ENCODE data around the gene TMEM184A.
A peak's percentile ranks its signal among the peaks of the same experiment; 100 is the strongest.
"Not testable (repeated sequence)": the region's sequence is repeated elsewhere in the genome, so short reads cannot be mapped to it uniquely, and the experiment has no call there.

TMEM184A gene

DNA sequence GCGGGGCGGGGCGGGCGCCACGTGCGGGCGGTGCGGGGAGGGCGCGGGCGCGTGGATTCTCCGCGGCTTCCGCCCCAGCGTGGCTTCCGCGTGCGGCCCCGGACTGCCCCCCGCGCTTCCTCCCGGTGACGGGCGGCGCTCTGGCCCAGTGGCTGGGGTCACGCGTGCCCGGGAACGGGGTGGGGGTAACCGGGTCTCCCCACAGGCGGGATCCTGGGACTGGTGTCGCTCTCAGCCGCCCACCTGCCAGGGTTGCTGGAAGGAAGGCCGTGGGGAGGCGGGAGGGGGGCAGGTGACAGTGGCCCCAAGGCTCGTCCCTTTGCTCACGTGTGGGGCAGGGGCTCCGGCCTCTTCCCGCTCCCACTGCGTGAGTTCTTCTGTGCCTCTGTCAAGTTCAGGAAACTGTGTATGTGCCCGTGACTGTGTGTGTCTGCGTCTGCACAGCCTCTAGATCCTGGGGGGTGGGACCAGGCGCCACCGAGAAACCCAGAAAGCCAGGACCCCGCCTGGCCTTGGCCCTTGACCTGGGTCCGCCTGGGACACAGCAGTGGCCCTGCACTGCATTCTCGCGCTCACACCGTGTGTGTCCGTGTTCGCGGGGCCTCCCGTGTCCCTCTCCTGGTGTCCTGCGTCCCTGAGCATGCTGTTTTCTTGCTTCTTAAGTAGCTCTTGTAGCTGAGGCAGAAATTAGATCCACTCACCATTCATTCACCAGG, 24.6 kb downstream of the TMEM184A start:
- peaks cover 1% of the 10 kb centered on the region for H3K36me3 Mint-ChIP-seq
- peaks cover 18% of the 10 kb centered on the region for H3K4me1 Mint-ChIP-seq
- H3K9me3 Mint-ChIP-seq, result no peaks in the 10 kb centered on the region
- H3K27ac Mint-ChIP-seq, result peak overlapping the region; percentile 92
- H3K4me3 Mint-ChIP-seq, result peak overlapping the region; percentile 85
- DNase-seq (ENCODE audit: low spot score in 2 of 2), result peak; percentile 37 to 61
- ATAC-seq (ENCODE audit: low read depth), result peak; percentile 41
- H3K27me3 Mint-ChIP-seq, result peaks cover 4% of the 10 kb centered on the region

DNA sequence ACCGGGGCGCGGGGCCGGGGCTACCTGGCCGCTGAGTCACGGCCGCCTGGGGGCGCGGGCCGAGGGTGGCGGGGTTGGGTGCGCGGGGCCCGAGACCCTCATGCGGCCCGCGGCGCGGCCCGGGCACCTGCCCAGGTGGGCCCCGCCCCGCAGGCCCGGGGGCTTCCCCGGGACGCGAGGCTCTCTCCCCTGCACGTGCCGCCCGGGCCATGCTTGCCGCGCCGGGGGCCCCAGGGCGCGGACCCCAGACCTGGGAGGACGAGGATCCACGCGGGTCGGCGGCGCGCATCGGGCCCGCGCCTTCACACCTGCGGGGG, 25.1 kb downstream of the TMEM184A start:
- peak; percentile 60 for ATAC-seq (ENCODE audit: low read depth)
- H3K27ac Mint-ChIP-seq, result peak overlapping the region; percentile 92
- peaks cover 1% of the 10 kb centered on the region for H3K36me3 Mint-ChIP-seq
- peaks cover 18% of the 10 kb centered on the region for H3K4me1 Mint-ChIP-seq
- H3K27me3 Mint-ChIP-seq, result peaks cover 4% of the 10 kb centered on the region
- peak in 1 of 2 donors; percentile 40 for DNase-seq (ENCODE audit: low spot score in 2 of 2)
- H3K4me3 Mint-ChIP-seq, result no peak overlapping the region
- no peaks in the 10 kb centered on the region for H3K9me3 Mint-ChIP-seq

DNA sequence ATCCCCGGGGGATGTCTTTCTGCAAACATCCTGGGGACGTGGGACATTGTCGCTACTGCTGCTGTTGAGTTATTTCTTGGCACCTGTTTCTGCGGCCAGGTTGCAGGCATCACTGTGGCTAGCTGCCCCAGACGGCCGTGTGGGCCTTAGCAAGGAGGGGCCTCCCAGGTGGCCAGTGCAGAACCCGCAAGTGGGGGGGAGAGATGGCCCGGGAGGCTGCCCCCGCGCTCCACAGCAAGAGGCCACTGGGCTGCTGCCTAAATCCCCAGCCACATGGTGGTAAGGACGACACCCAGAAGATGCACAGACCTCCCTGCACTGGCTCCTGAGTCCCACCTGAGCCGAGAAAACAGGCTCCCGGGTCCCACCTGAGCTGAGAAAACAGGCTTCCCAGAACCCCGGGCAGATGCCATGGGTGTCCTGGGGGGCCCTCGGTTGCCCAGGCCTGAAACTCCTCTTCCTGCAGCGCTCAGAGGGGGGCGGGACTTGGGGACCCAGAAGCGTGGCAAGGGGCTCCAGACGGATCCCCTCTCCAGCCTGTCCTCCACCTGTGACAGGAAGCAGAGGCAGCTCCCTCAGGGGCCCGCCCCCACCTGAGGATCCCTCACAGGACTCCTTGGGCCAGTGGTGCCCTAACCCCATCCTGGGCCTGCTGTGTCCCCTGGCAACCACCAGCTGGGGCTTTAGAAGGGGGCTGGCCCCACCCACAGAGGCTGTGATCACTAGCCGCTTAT, 26.5 kb downstream of the TMEM184A start:
- H3K9me3 Mint-ChIP-seq, result no peaks in the 10 kb centered on the region
- no peak overlapping the region for H3K27ac Mint-ChIP-seq
- no peak for ATAC-seq (ENCODE audit: low read depth)
- peaks cover 1% of the 10 kb centered on the region for H3K36me3 Mint-ChIP-seq
- peak overlapping the region; percentile 70 for H3K4me3 Mint-ChIP-seq
- H3K4me1 Mint-ChIP-seq, result peaks cover 20% of the 10 kb centered on the region
- H3K27me3 Mint-ChIP-seq, result peaks cover 9% of the 10 kb centered on the region
- DNase-seq (ENCODE audit: low spot score in 2 of 2), result no peak

DNA sequence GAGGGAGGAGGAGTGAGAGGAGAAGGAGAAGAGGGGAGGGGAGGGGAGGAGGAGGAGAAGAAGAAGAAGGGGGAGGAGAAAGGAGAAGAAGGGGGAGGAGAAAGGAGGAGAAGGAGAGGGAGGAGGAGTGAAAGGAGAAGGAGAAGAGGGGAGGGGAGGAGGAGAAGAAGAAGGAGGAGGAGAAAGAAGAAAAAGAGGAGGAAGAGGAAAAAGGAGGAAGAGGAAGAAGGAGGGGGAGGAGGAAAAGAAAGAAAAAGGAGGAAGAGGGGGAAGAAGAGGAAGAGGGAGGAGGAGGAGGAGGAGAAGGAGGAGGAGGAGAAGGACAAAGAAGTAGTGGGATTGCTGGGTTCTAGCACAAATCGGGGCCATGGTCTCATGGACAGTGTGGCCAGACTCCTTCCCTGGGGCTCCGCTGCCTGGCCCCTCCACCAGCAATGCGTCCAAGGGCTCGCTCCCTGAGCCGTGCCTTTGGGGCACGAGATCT, 29.7 kb downstream of the TMEM184A start:
- H3K9me3 Mint-ChIP-seq, result no peaks in the 10 kb centered on the region
- ATAC-seq (ENCODE audit: low read depth) (no peak), DNase-seq (ENCODE audit: low spot score in 2 of 2) (no peak)
- no peak overlapping the region for H3K4me3 Mint-ChIP-seq
- peaks cover 10% of the 10 kb centered on the region for H3K27me3 Mint-ChIP-seq
- no peaks in the 10 kb centered on the region for H3K36me3 Mint-ChIP-seq
- no peak overlapping the region for H3K27ac Mint-ChIP-seq
- peaks cover 3% of the 10 kb centered on the region for H3K4me1 Mint-ChIP-seq

DNA sequence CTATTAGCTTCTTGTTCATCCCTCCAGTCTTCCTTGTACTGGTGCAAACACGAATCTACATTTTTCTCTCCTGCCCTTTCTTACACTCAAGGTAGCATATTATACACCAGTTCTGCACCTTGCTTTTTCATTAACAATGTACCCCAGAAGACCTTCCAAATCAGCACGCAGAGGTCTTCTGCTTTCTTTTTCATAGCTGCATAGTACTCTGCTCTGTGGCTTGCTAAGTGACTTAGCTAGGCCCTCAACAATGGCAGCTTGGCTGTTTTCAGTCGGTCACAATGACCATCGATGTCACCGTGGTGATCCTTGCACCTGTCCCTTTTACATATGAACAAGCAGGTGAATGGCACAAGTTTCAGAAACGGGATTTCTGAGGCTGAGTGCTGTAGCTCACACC, 30.6 kb downstream of the TMEM184A start:
- Mint-ChIP-seq H3K4me3 (no peak overlapping the region), H3K4me1 (peaks cover 3% of the 10 kb centered on the region), H3K27ac (no peak overlapping the region), H3K27me3 (peaks cover 10% of the 10 kb centered on the region), H3K36me3 (no peaks in the 10 kb centered on the region), H3K9me3 (no peaks in the 10 kb centered on the region)
- no peak for DNase-seq (ENCODE audit: low spot score in 2 of 2)
- no peak for ATAC-seq (ENCODE audit: low read depth)

DNA sequence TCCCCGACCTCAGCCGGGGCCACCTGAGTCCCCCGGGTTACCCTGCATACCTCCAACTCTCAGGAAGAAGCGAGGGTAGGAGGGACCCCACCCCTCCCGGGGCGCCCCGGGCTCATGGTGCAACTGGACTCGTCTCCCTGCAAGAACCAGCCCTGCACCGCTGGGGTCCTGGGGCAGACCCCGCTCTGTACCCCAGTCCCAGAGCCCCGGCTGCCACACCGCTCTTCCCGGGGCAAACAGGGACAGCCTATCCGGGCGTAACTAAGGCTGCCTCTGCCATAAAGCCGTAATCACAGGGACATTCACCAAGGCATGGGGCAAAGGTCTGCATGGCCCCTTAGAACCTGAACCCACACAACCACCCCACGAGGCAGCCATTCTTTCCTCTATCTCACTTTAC, 32.2 kb downstream of the TMEM184A start:
- Mint-ChIP-seq H3K27me3 (peaks cover 10% of the 10 kb centered on the region), H3K36me3 (peaks cover 6% of the 10 kb centered on the region), H3K4me1 (peaks cover 3% of the 10 kb centered on the region), H3K9me3 (peaks cover 4% of the 10 kb centered on the region), H3K4me3 (no peak overlapping the region), H3K27ac (no peak overlapping the region)
- ATAC-seq (ENCODE audit: low read depth) (no peak), DNase-seq (ENCODE audit: low spot score in 2 of 2) (no peak)

DNA sequence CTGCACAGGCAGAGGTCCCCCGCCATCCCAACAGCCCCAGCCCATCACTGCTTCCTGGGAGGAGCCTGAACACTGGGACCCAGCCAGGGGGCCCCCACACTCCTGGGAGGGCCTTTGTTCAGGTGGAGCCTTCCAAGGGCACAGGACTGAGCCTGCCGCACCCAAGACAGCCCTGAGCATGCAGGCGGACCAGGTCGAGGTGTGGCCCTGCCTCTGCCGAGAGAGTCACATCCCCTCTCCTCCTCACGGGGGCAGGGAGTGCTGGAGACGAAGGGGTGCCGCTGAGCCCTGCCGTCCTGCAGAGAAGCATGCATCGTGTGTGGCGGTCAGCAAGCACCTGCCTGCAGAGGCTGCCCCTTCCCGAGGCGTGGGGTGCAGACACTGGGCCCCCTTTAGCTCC, 32.8 kb downstream of the TMEM184A start:
- DNase-seq (ENCODE audit: low spot score in 2 of 2) (no peak), ATAC-seq (ENCODE audit: low read depth) (no peak)
- Mint-ChIP-seq H3K36me3 (peaks cover 6% of the 10 kb centered on the region), H3K9me3 (peaks cover 4% of the 10 kb centered on the region), H3K27ac (no peak overlapping the region), H3K4me1 (peaks cover 3% of the 10 kb centered on the region), H3K4me3 (no peak overlapping the region), H3K27me3 (peaks cover 10% of the 10 kb centered on the region)

DNA sequence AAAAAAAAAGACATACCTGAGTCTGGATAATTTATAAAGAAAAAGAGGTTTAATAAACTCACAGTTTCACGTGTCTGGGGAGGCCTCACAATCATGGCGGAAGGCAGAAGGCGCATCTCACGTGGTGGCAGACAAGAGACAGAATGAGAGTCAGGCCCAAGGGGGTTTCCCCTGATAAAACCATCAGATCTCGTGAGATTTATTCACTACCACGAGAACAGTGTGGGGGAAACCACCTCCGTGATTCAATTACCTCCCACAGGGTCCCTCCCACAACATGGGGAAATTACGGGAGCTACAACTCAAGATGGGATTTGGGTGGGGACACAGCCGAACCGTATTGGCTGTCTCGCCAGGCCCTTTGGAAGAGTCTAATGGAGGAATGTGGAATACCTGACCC, 34.5 kb downstream of the TMEM184A start:
- H3K27ac Mint-ChIP-seq, result no peak overlapping the region

DNA sequence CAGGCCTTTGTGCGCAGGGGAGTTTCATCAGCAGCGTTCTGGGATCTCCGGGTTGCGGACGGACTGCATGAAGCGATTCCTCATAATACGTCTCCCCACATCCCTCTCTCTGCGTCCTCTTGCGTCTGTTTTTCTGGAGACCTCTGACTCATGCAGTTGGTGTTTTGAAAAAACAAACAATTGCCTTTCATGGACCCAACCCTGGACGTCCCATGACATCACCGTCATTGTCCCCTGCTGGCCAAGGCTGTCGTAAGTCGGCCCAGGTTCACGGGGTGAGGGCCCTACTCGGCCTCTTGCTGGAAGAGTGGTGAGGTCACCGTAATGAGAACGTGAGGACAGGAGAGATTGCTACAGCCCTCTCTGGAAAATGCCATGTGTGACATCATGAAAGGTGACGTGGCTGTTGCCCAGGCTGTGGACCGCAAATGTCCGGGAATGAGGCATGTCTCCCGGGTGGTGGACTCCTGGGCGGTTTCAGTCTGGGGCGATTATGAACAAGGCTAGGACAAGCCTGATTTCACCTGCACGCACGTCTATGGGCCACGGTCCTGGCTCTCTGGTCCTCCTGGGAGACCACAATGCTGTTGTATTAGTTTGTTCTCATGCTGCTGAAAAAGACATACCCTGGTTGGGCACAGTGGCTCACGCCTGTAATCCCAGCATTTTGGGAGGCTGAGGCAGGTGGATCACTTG, 35.3 kb downstream of the TMEM184A start:
- peaks cover 3% of the 10 kb centered on the region for H3K4me1 Mint-ChIP-seq
- H3K36me3 Mint-ChIP-seq, result peaks cover 6% of the 10 kb centered on the region
- peaks cover 4% of the 10 kb centered on the region for H3K9me3 Mint-ChIP-seq
- ATAC-seq (ENCODE audit: low read depth) (no peak), DNase-seq (ENCODE audit: low spot score in 2 of 2) (no peak)
- no peak overlapping the region for H3K27ac Mint-ChIP-seq
- peaks cover 5% of the 10 kb centered on the region for H3K27me3 Mint-ChIP-seq
- no peak overlapping the region for H3K4me3 Mint-ChIP-seq

More for the DNA sequence above, 34.5 kb downstream of the TMEM184A start:
- Mint-ChIP-seq H3K27me3 (peaks cover 7% of the 10 kb centered on the region), H3K36me3 (peaks cover 6% of the 10 kb centered on the region), H3K4me3 (no peak overlapping the region), H3K4me1 (peaks cover 3% of the 10 kb centered on the region), H3K9me3 (peaks cover 4% of the 10 kb centered on the region)
- peak; percentile 78 for ATAC-seq (ENCODE audit: low read depth)
- no peak for DNase-seq (ENCODE audit: low spot score in 2 of 2)

DNA sequence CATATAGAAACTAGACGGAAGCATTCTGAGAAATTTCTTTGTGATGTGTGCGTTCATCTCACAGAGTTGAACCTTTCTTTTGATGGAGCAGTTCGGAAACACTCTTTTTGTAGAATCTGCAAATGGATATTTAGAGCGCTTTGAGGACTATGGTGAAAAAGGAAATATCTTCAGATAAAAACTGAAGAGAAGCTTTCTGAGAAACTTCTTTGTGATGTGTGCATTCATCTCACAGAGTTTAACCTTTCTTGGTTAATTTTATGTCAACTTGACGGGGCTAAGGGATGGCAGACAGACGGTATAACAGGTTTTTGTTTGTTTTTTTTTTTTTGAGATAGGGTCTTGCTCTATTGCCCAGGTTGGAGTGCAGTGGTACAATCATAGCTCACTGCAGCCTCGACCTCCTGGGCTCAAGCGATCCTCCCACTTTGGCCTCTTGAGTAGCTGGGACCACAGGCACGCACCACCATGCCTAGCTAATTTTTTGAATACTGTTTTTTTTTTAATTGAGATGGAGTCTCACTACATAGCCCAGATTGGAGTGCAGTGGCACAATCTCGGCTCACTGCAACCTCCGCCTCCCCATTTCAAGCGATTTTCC, 36.6 kb downstream of the TMEM184A start:
- H3K27ac Mint-ChIP-seq; H3K4me1 Mint-ChIP-seq; H3K36me3 Mint-ChIP-seq; DNase-seq (ENCODE audit: low spot score in 2 of 2); H3K4me3 Mint-ChIP-seq; H3K9me3 Mint-ChIP-seq; H3K27me3 Mint-ChIP-seq; ATAC-seq (ENCODE audit: low read depth): not testable (repeated sequence)

DNA sequence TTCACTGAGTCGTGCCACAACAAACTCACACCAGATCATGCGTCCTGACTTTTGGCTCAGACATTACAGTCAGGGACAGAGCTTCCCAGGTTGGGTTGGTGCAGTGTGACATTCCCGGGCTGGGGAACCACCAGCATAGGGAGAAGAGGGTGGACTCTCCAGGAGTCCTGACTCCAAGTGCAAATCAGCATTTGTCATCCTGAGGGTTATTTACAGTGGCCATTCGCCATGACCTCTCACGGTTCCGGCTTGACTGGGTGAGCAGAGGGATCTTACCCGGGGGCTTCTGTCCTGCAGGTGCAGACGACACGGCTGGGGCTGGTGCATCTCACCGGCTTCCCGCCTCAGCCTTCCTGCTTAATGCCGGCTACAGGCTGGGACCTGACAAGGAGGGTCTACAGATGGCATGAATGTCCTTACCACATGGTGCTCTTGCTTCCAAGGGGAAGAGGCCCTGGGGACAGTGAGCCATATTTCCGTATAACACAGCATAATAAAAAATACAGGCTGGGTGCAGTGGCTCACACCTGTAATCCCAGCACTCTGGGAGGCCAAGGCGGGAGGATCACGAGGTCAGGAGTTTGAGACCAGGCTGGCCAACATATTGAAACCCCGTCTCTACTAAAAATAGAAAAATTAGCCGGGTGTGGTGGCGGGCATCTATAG, 39.3 kb downstream of the TMEM184A start:
- DNase-seq (ENCODE audit: low spot score in 2 of 2), result no peak
- Mint-ChIP-seq H3K9me3 (peaks cover 4% of the 10 kb centered on the region), H3K27me3 (peaks cover under 1% of the 10 kb centered on the region), H3K4me3 (no peak overlapping the region), H3K36me3 (peaks cover 6% of the 10 kb centered on the region), H3K4me1 (peaks cover 7% of the 10 kb centered on the region), H3K27ac (no peak overlapping the region)
- ATAC-seq (ENCODE audit: low read depth), result no peak

DNA sequence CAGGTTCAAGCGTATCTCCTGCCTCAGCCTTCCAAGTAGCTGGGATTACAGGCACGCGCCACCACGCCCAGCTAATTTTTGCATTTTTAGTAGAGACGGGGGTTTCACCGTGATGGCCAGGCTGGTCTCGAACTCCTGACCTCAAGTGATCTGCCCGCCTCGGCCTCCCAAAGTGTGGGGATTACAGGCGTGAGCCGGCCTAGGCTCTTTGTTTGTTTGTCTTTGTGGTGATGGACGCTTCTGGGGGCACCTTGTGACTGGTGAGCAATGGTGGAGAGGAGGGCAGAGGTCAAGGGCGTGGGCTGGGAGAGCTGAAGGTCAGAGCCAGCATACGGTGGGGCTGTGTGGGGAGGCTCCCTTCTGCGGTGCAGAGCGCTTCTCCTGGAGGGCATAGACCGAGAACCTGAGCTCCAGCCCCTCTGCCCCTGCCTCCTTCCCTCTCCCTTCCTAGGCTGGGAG, 40.5 kb downstream of the TMEM184A start:
- not testable (repeated sequence) for H3K36me3 Mint-ChIP-seq; ATAC-seq (ENCODE audit: low read depth); H3K27me3 Mint-ChIP-seq; H3K27ac Mint-ChIP-seq; H3K9me3 Mint-ChIP-seq; DNase-seq (ENCODE audit: low spot score in 2 of 2)
- Mint-ChIP-seq H3K4me1 (peaks cover 13% of the 10 kb centered on the region), H3K4me3 (peak overlapping the region; percentile 28)

DNA sequence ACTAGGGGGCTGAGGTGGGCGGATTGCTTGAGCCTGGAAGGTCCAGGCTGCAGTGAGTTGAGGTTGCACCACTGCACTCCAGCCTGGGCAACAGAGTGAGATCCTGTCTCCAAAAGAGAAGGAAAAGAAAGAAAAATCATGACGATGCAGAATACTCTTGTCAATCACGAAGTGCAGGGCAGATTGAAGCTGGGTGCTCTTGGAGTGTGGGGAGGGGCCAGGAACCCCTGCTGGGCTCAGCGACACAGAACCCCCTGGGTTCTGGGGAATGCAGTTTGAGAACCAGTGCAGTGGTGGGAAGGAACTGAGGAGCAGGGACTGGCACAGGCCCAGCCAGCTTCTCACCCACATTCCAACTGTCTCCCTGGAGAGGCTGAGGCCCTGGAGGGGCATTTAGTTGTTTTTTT, 41.0 kb downstream of the TMEM184A start:
- DNase-seq (ENCODE audit: low spot score in 2 of 2) (no peak), ATAC-seq (ENCODE audit: low read depth) (no peak)
- H3K27me3 Mint-ChIP-seq, result no peaks in the 10 kb centered on the region
- H3K36me3 Mint-ChIP-seq, result peaks cover 6% of the 10 kb centered on the region
- H3K27ac Mint-ChIP-seq, result no peak overlapping the region
- peaks cover 13% of the 10 kb centered on the region for H3K4me1 Mint-ChIP-seq
- no peak overlapping the region for H3K4me3 Mint-ChIP-seq
- peaks cover 4% of the 10 kb centered on the region for H3K9me3 Mint-ChIP-seq
